Osteocyte (in vitro differentiated cells): ENCODE data around the gene PPP4R2. TPM values are rescaled to one million over a fixed set of nuclear protein-coding genes. Genes with fewer than 3 reads are reported as not detected.

Experiments used
- DNase-seq: peaks from one replicate; pipeline ENCODE4 v3.0.0; 2021; ENCODE audit warnings: mixed read lengths; ENCODE audit not compliant: unreplicated experiment; ENCODE audit errors: extremely low spot score
- H3K27ac Mint-ChIP-seq: one replicate; pipeline ENCODE4 v1.8.0; 2021; ENCODE audit warnings: mild to moderate bottlenecking, mixed read lengths; ENCODE audit not compliant: unreplicated experiment
- H3K27me3 Mint-ChIP-seq: one replicate; pipeline ENCODE4 v1.8.0; 2021; ENCODE audit warnings: mixed read lengths; ENCODE audit not compliant: unreplicated experiment
- H3K36me3 Mint-ChIP-seq: one replicate; pipeline ENCODE4 v1.8.0; 2021; ENCODE audit warnings: mixed read lengths; ENCODE audit not compliant: unreplicated experiment
- H3K4me1 Mint-ChIP-seq: one replicate; pipeline ENCODE4 v1.8.0; 2021; ENCODE audit warnings: mixed read lengths; ENCODE audit not compliant: unreplicated experiment
- H3K4me3 Mint-ChIP-seq: one replicate; pipeline ENCODE4 v1.8.0; 2021; ENCODE audit warnings: mild to moderate bottlenecking, moderate library complexity, mixed read lengths; ENCODE audit not compliant: unreplicated experiment
- H3K9me3 Mint-ChIP-seq: one replicate; pipeline ENCODE4 v1.8.0; 2021; ENCODE audit warnings: mixed read lengths; ENCODE audit not compliant: unreplicated experiment
- CTCF ChIP-seq: fragments of 200-600 bp; sonication (generic); IDR thresholded peaks from 2 replicates; pipeline ENCODE4 v1.5.0; 2021; ENCODE audit warnings: antibody characterized with exemption, mild to moderate bottlenecking, moderate library complexity
- total RNA-seq: library from RNA; stranded (reverse); gene quantifications from 2 replicates; pipeline ENCODE4 v1.2.1, GENCODE V29; 2021

Gene PPP4R2
- total RNA-seq, 1 donor from 2014 or later: 61.6 TPM

- H3K4me3 Mint-ChIP-seq: no peak overlapping the region
- no peak overlapping the region for H3K27ac Mint-ChIP-seq
- no peaks in the 10 kb centered on the region for H3K27me3 Mint-ChIP-seq
- H3K4me1 Mint-ChIP-seq: no peaks in the 10 kb centered on the region
- TF ChIP-seq CTCF: no peak
- H3K9me3 Mint-ChIP-seq: no peaks in the 10 kb centered on the region
- no peaks in the 10 kb centered on the region for H3K36me3 Mint-ChIP-seq
- DNase-seq: no peak
Measured at GRCh38 chr3:72969766-72970165, 26.8 kb upstream of the PPP4R2 start.

- no peak overlapping the region for H3K4me3 Mint-ChIP-seq
- no peaks in the 10 kb centered on the region for H3K36me3 Mint-ChIP-seq
- no peak for DNase-seq
- no peaks in the 10 kb centered on the region for H3K9me3 Mint-ChIP-seq
- TF ChIP-seq CTCF: no peak
- H3K27me3 Mint-ChIP-seq: no peaks in the 10 kb centered on the region
- no peaks in the 10 kb centered on the region for H3K4me1 Mint-ChIP-seq
- no peak overlapping the region for H3K27ac Mint-ChIP-seq
Measured at GRCh38 chr3:72970942-72971341, 25.7 kb upstream of the PPP4R2 start.

- Mint-ChIP-seq H3K4me1 (peaks cover 3% of the 10 kb centered on the region), H3K27me3 (no peaks in the 10 kb centered on the region), H3K4me3 (no peak overlapping the region), H3K27ac (no peak overlapping the region), H3K9me3 (no peaks in the 10 kb centered on the region), H3K36me3 (no peaks in the 10 kb centered on the region)
- no peak for TF ChIP-seq CTCF
- DNase-seq: no peak
Measured at GRCh38 chr3:72972706-72973030, 23.9 kb upstream of the PPP4R2 start.

GRCh38 chr3:72973031-72973723 is 23.4 kb upstream of the PPP4R2 start:
- H3K27ac Mint-ChIP-seq: no peak overlapping the region
- H3K27me3 Mint-ChIP-seq: no peaks in the 10 kb centered on the region
- peaks cover 3% of the 10 kb centered on the region for H3K4me1 Mint-ChIP-seq
- H3K9me3 Mint-ChIP-seq: no peaks in the 10 kb centered on the region
- no peak for DNase-seq
- no peak overlapping the region for H3K4me3 Mint-ChIP-seq
- H3K36me3 Mint-ChIP-seq: no peaks in the 10 kb centered on the region
- TF ChIP-seq CTCF: no peak

- Mint-ChIP-seq H3K9me3 (no peaks in the 10 kb centered on the region), H3K4me3 (no peak overlapping the region), H3K27ac (no peak overlapping the region), H3K27me3 (no peaks in the 10 kb centered on the region), H3K36me3 (no peaks in the 10 kb centered on the region), H3K4me1 (peaks cover 3% of the 10 kb centered on the region)
- no peak for TF ChIP-seq CTCF
- no peak for DNase-seq
Measured at GRCh38 chr3:72973786-72974185, 22.8 kb upstream of the PPP4R2 start.
